Measurements from ENCODE around the gene ZC3H12D.

The ZC3H12D gene

DNA sequence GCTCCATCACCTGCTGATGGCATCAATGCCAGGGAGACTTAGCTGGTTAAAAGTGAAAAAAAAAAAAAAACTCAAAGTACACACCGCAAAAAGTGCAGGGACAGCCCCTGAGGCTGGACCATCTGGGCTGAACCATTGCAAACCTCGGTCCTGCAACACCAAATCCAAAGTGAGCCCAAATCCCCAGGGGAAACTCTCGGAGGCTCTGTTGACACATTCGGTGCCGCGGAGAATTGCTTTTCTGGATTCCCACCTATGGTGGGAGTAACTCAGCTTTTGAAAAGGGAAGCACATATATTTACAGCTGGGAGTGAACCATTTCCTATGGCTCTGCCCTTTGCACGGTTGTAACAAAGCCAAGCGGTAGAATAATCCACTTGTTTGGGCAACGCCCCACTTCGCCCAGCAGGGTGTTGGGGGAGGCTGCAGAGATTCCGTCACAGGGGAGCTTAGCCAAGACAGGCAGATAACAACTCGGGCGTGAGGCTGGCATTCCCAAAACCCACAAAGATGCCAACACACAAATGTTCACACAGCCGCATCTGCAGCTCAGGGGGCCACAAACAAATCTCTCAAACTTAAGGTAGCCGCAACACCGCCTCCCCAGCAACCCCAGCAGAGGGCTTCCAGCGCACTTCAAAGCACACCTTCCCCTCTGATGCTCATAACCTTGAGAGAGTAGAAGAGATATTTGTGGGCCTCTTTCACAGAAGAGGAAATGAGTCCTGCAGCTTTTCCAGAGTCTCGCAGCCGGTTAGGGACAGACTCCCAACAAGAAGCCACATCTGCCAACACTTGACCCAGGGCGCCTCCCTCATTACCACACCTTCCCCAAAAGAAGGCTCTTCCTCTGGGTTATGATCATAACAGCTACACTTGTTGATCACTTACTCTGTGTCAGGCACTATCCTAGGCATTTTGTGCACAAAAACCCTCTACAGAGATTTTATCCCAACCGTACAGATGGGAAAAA, 11.4 kb downstream of the ZC3H12D start:
- TF ChIP-seq GATA3 (IDR thresholded peaks at IDR 0.05; ENCODE audit: low read depth, low read length), result no peak
- TF ChIP-seq GATA2 (IDR thresholded peaks at IDR 0.05; ENCODE audit: low read depth, low read length), result no peak

DNA sequence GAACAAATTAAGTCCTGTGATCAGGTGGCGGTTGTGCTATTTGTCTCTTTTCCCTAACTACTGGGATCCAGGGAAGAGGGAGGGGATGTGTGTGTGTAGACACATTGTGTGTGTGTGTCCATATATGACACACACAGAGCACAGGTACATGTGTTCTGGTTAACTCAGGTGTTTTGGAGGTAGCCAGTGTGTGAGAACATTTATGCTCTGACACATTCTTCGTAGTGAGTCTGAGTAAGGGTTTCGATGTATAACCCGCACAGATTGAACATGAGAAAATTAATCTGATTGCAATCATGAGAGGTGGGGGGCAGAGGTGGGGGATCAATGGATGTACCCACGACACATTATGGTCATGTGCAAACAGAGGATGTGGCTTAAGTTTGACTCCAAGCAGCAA, 12.6 kb downstream of the ZC3H12D start:
- TF ChIP-seq GATA2 (IDR thresholded peaks at IDR 0.05; ENCODE audit: low read depth, low read length), result no peak
- no peak for TF ChIP-seq GATA3 (IDR thresholded peaks at IDR 0.05; ENCODE audit: low read depth, low read length)

GRCh38 chr6:149471801-149472200, 13.0 kb downstream of the ZC3H12D start:
- TF ChIP-seq GATA3 (IDR thresholded peaks at IDR 0.05; ENCODE audit: low read depth, low read length) (no peak), GATA2 (IDR thresholded peaks at IDR 0.05; ENCODE audit: low read depth, low read length) (no peak)

- TF ChIP-seq GATA3 (IDR thresholded peaks at IDR 0.05; ENCODE audit: low read depth, low read length) (no peak), GATA2 (IDR thresholded peaks at IDR 0.05; ENCODE audit: low read depth, low read length) (no peak)
These were observed 13.9 kb downstream of the ZC3H12D start for GRCh38 chr6:149470948-149471347.

GRCh38 chr6:149468179-149468578, 16.6 kb downstream of the ZC3H12D start:
- TF ChIP-seq GATA2 (IDR thresholded peaks at IDR 0.05; ENCODE audit: low read depth, low read length) (no peak), GATA3 (IDR thresholded peaks at IDR 0.05; ENCODE audit: low read depth, low read length) (no peak)

GRCh38 chr6:149467265-149467664, 17.5 kb downstream of the ZC3H12D start:
- TF ChIP-seq GATA2 (IDR thresholded peaks at IDR 0.05; ENCODE audit: low read depth, low read length) (no peak), GATA3 (IDR thresholded peaks at IDR 0.05; ENCODE audit: low read depth, low read length) (no peak)

- no peak for TF ChIP-seq GATA3 (IDR thresholded peaks at IDR 0.05; ENCODE audit: low read depth, low read length)
- no peak for TF ChIP-seq GATA2 (IDR thresholded peaks at IDR 0.05; ENCODE audit: low read depth, low read length)
These were observed 20.4 kb downstream of the ZC3H12D start for GRCh38 chr6:149464411-149464810.

GRCh38 chr6:149463781-149464180, 21.0 kb downstream of the ZC3H12D start:
- TF ChIP-seq GATA3 (IDR thresholded peaks at IDR 0.05; ENCODE audit: low read depth, low read length) (no peak), GATA2 (IDR thresholded peaks at IDR 0.05; ENCODE audit: low read depth, low read length) (no peak)

DNA sequence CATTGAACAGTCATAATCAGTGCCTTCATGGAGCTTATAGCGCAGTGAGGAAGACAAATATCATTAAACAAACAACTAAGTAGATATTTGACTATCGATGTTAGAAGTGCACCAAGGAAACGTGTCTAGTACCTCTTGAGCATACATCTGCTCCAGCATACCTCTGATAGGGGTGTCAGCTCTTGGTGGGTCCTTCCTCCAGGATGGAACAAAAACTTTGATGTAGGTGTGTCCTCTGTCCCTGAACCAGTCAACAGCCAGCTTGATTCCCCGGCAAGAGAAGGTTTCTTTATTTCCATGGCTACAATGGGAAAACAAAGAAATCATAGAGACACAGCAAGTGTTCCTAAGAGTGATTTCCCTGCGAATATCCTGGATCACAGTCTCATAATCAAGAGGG, 23.1 kb downstream of the ZC3H12D start:
- no peak for TF ChIP-seq GATA3 (IDR thresholded peaks at IDR 0.05; ENCODE audit: low read depth, low read length)
- no peak for TF ChIP-seq GATA2 (IDR thresholded peaks at IDR 0.05; ENCODE audit: low read depth, low read length)

GRCh38 chr6:149459761-149460160, 25.1 kb downstream of the ZC3H12D start:
- no peak for TF ChIP-seq GATA2 (IDR thresholded peaks at IDR 0.05; ENCODE audit: low read depth, low read length)
- no peak for TF ChIP-seq GATA3 (IDR thresholded peaks at IDR 0.05; ENCODE audit: low read depth, low read length)

DNA sequence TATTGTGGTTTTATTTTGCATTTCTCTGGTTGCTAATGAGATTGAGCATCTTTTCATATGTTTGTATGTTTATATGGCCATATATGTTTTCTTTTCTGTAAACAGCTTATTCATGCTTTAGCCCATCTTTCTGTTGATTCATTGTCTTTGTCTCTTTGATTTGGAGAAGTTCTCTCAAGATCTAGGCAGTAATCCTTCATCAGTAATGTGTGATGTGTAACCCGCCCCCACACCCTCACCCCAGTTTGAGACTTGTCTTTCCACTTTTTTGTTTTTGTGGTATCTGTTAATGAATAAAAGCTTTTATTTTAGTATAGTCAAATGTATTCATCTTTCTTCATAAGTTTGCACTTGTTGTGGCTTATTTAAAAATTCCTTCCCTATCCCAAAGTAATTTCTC, 26.0 kb downstream of the ZC3H12D start:
- no peak for TF ChIP-seq GATA3 (IDR thresholded peaks at IDR 0.05; ENCODE audit: low read depth, low read length)
- no peak for TF ChIP-seq GATA2 (IDR thresholded peaks at IDR 0.05; ENCODE audit: low read depth, low read length)

- no peak for TF ChIP-seq GATA3 (IDR thresholded peaks at IDR 0.05; ENCODE audit: low read depth, low read length)
- no peak for TF ChIP-seq GATA2 (IDR thresholded peaks at IDR 0.05; ENCODE audit: low read depth, low read length)
These were observed 26.6 kb downstream of the ZC3H12D start for GRCh38 chr6:149458196-149458595.

GRCh38 chr6:149457316-149457884, 27.4 kb downstream of the ZC3H12D start:
- TF ChIP-seq GATA3 (IDR thresholded peaks at IDR 0.05; ENCODE audit: low read depth, low read length) (no peak), GATA2 (IDR thresholded peaks at IDR 0.05; ENCODE audit: low read depth, low read length) (peak; percentile 13; the same call in 1 of the 2 replicates)

DNA sequence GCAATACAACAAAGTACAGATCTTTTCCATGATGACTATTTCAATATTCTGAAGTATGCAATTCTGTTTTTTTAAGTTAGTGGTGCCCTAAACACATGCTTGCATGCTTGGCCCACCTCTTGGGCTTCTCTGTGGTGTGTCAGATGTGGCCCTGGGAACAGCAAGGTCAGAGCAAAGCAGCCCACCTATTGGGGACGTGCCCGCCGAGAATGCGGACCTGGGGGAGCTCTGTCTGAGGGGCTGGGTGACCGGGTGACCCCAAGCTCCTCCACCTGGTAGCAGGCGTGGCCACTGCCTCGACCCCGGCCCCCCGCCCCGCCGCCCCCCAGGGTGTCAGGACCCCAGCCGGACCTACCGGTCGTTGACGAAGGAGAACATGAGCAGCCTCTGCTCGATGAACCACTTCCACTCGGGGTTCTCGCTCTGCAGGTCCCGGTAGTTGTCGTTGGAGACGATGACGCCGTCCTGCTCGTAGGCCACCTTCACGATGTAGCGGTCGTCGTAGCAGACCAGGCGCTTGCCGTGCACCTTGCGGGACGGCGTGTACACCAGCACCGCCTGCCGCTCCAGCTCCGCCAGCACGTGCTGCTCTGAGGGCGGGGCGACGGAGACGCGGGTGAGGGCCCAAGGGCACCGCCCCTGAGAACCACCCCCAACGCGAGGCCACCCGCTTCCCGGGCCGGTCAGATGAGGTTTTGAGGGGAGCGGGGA, 28.3 kb downstream of the ZC3H12D start:
- TF ChIP-seq GATA3 (IDR thresholded peaks at IDR 0.05; ENCODE audit: low read depth, low read length), result no peak
- no peak for TF ChIP-seq GATA2 (IDR thresholded peaks at IDR 0.05; ENCODE audit: low read depth, low read length)

All from SH-SY5Y (cell line).